ENCODE results near the gene RASL11B.

RASL11B gene

GRCh38 chr4:52853351-52853750 lies 8.8 kb upstream of the RASL11B start:
- FAIRE-seq (no peak), DNase-seq (ENCODE audit: insufficient read length, low spot score) (no peak)
- TF ChIP-seq POU2F2 (IDR thresholded peaks at IDR 0.05; ENCODE audit: low read depth, low read length) (no peak), POLR2A (IDR thresholded peaks at IDR 0.05; ENCODE audit: low read depth, low read length) (no peak), SPI1 (IDR thresholded peaks at IDR 0.05; ENCODE audit: low read depth, low read length) (no peak), POLR2AphosphoS5 (IDR thresholded peaks at IDR 0.05; ENCODE audit: low read depth, low read length) (no peak), PAX5 (IDR thresholded peaks at IDR 0.05; ENCODE audit: insufficient read depth, low read length, severe bottlenecking) (no peak), TAF1 (IDR thresholded peaks at IDR 0.05; ENCODE audit: low read depth, low read length) (no peak)

GRCh38 chr4:52856801-52857200 lies 5.3 kb upstream of the RASL11B start:
- no peak for FAIRE-seq
- DNase-seq (ENCODE audit: insufficient read length, low spot score) = no peak
- TF ChIP-seq PAX5 (IDR thresholded peaks at IDR 0.05; ENCODE audit: insufficient read depth, low read length, severe bottlenecking) (no peak), POLR2A (IDR thresholded peaks at IDR 0.05; ENCODE audit: low read depth, low read length) (no peak), TAF1 (IDR thresholded peaks at IDR 0.05; ENCODE audit: low read depth, low read length) (no peak), SPI1 (IDR thresholded peaks at IDR 0.05; ENCODE audit: low read depth, low read length) (no peak), POLR2AphosphoS5 (IDR thresholded peaks at IDR 0.05; ENCODE audit: low read depth, low read length) (no peak), POU2F2 (IDR thresholded peaks at IDR 0.05; ENCODE audit: low read depth, low read length) (no peak)

- DNase-seq (ENCODE audit: insufficient read length, low spot score) (no peak), FAIRE-seq (no peak)
- TF ChIP-seq POLR2AphosphoS5 (IDR thresholded peaks at IDR 0.05; ENCODE audit: low read depth, low read length) (no peak), TAF1 (IDR thresholded peaks at IDR 0.05; ENCODE audit: low read depth, low read length) (no peak), POU2F2 (IDR thresholded peaks at IDR 0.05; ENCODE audit: low read depth, low read length) (no peak), PAX5 (IDR thresholded peaks at IDR 0.05; ENCODE audit: insufficient read depth, low read length, severe bottlenecking) (no peak), POLR2A (IDR thresholded peaks at IDR 0.05; ENCODE audit: low read depth, low read length) (no peak), SPI1 (IDR thresholded peaks at IDR 0.05; ENCODE audit: low read depth, low read length) (no peak)
Measured at GRCh38 chr4:52860361-52860760, 1.8 kb upstream of the RASL11B start.

GRCh38 chr4:52861171-52861823 lies 820 bp upstream of the RASL11B start:
- TF ChIP-seq POU2F2 (IDR thresholded peaks at IDR 0.05; ENCODE audit: low read depth, low read length) = no peak
- TF ChIP-seq TAF1 (IDR thresholded peaks at IDR 0.05; ENCODE audit: low read depth, low read length) = no peak
- TF ChIP-seq POLR2AphosphoS5 (IDR thresholded peaks at IDR 0.05; ENCODE audit: low read depth, low read length) = no peak
- no peak for TF ChIP-seq PAX5 (IDR thresholded peaks at IDR 0.05; ENCODE audit: insufficient read depth, low read length, severe bottlenecking)
- no peak for TF ChIP-seq SPI1 (IDR thresholded peaks at IDR 0.05; ENCODE audit: low read depth, low read length)
- no peak for TF ChIP-seq POLR2A (IDR thresholded peaks at IDR 0.05; ENCODE audit: low read depth, low read length)
- no peak for DNase-seq (ENCODE audit: insufficient read length, low spot score)
- FAIRE-seq = no peak

GRCh38 chr4:52862639-52863161 lies 583 bp downstream of the RASL11B start:
- FAIRE-seq (no peak), DNase-seq (ENCODE audit: insufficient read length, low spot score) (no peak)
- TF ChIP-seq SPI1 (IDR thresholded peaks at IDR 0.05; ENCODE audit: low read depth, low read length) (no peak), TAF1 (IDR thresholded peaks at IDR 0.05; ENCODE audit: low read depth, low read length) (no peak), POU2F2 (IDR thresholded peaks at IDR 0.05; ENCODE audit: low read depth, low read length) (no peak), PAX5 (IDR thresholded peaks at IDR 0.05; ENCODE audit: insufficient read depth, low read length, severe bottlenecking) (no peak), POLR2AphosphoS5 (IDR thresholded peaks at IDR 0.05; ENCODE audit: low read depth, low read length) (no peak), POLR2A (IDR thresholded peaks at IDR 0.05; ENCODE audit: low read depth, low read length) (no peak)

- DNase-seq (ENCODE audit: insufficient read length, low spot score) (no peak), FAIRE-seq (no peak)
- TF ChIP-seq POLR2A (IDR thresholded peaks at IDR 0.05; ENCODE audit: low read depth, low read length) (no peak), TAF1 (IDR thresholded peaks at IDR 0.05; ENCODE audit: low read depth, low read length) (no peak), POLR2AphosphoS5 (IDR thresholded peaks at IDR 0.05; ENCODE audit: low read depth, low read length) (no peak), PAX5 (IDR thresholded peaks at IDR 0.05; ENCODE audit: insufficient read depth, low read length, severe bottlenecking) (no peak), POU2F2 (IDR thresholded peaks at IDR 0.05; ENCODE audit: low read depth, low read length) (no peak), SPI1 (IDR thresholded peaks at IDR 0.05; ENCODE audit: low read depth, low read length) (no peak)
Measured at GRCh38 chr4:52863324-52863723, 1.2 kb downstream of the RASL11B start.

DNA sequence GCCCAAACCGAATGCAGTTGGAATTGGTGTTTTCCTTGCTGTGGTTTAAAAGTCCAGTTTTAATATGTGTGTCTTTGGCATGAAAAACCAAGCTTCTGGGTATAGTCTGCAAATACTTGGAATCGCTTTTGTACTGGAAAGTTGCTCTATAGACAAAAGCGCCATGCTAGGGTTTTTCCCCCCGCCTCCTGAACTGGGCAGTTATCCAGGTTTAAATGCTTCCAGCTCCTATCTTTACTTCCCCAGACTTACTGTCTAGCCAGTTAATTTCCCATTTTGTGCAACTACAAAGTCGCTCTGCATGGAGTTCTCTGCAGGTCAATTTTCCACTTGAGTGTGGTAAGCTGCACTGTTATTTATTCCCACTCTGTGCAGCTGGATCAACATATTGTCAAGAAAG lies 2.7 kb downstream of the RASL11B start:
- TF ChIP-seq SPI1 (IDR thresholded peaks at IDR 0.05; ENCODE audit: low read depth, low read length) (no peak), POLR2AphosphoS5 (IDR thresholded peaks at IDR 0.05; ENCODE audit: low read depth, low read length) (no peak), POLR2A (IDR thresholded peaks at IDR 0.05; ENCODE audit: low read depth, low read length) (no peak), PAX5 (IDR thresholded peaks at IDR 0.05; ENCODE audit: insufficient read depth, low read length, severe bottlenecking) (no peak), POU2F2 (IDR thresholded peaks at IDR 0.05; ENCODE audit: low read depth, low read length) (no peak), TAF1 (IDR thresholded peaks at IDR 0.05; ENCODE audit: low read depth, low read length) (no peak)
- FAIRE-seq (no peak), DNase-seq (ENCODE audit: insufficient read length, low spot score) (no peak)

GRCh38 chr4:52865300-52865699 lies 3.2 kb downstream of the RASL11B start:
- DNase-seq (ENCODE audit: insufficient read length, low spot score) (no peak), FAIRE-seq (no peak)
- TF ChIP-seq SPI1 (IDR thresholded peaks at IDR 0.05; ENCODE audit: low read depth, low read length) = no peak
- no peak for TF ChIP-seq POLR2AphosphoS5 (IDR thresholded peaks at IDR 0.05; ENCODE audit: low read depth, low read length)
- no peak for TF ChIP-seq POU2F2 (IDR thresholded peaks at IDR 0.05; ENCODE audit: low read depth, low read length)
- no peak for TF ChIP-seq POLR2A (IDR thresholded peaks at IDR 0.05; ENCODE audit: low read depth, low read length)
- no peak for TF ChIP-seq TAF1 (IDR thresholded peaks at IDR 0.05; ENCODE audit: low read depth, low read length)
- no peak for TF ChIP-seq PAX5 (IDR thresholded peaks at IDR 0.05; ENCODE audit: insufficient read depth, low read length, severe bottlenecking)

DNA sequence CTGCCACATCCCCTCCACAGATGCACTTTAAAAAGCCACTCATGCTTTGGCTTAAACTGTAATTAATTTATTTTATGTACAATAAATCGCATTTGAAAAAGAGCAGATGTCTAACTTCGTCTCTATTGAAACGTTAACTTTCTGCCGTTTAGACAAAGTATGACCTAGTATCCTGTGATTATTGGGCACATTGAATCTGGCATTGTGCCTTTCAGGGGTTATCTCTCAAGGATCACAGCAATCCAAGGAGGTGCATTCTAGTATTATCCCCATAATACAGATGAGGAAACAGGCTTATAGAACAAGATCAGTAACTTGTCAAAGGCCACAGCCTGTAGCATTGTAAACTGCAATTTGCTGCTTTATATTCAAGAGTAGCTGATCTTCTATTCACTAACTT lies 4.6 kb downstream of the RASL11B start:
- no peak for FAIRE-seq
- DNase-seq (ENCODE audit: insufficient read length, low spot score) = no peak
- TF ChIP-seq POU2F2 (IDR thresholded peaks at IDR 0.05; ENCODE audit: low read depth, low read length) (no peak), PAX5 (IDR thresholded peaks at IDR 0.05; ENCODE audit: insufficient read depth, low read length, severe bottlenecking) (no peak), POLR2A (IDR thresholded peaks at IDR 0.05; ENCODE audit: low read depth, low read length) (no peak), SPI1 (IDR thresholded peaks at IDR 0.05; ENCODE audit: low read depth, low read length) (no peak), TAF1 (IDR thresholded peaks at IDR 0.05; ENCODE audit: low read depth, low read length) (no peak), POLR2AphosphoS5 (IDR thresholded peaks at IDR 0.05; ENCODE audit: low read depth, low read length) (no peak)

Measured in GM12891 (cell line).